Ascending aorta (tissue), 2 donors: ENCODE results near the gene MBD4. TPM values are rescaled to one million over a fixed set of nuclear protein-coding genes. Genes with fewer than 3 reads are reported as not detected.

Experiments
- DNase-seq, 2 donors: peaks; one replicate each; pipeline ENCODE4 v3.0.0-alpha.2; 2019; ENCODE audit warnings: low spot score in 2 of 2
- H3K27ac ChIP-seq, 2 donors: fragments of 200-600 bp; sonication (generic); one replicate each; pipeline ENCODE4 v1.5.1; 2016 to 2017; ENCODE audit warnings: mild to moderate bottlenecking in 1 of 2
- H3K27me3 ChIP-seq: fragments of 200-600 bp; sonication (generic); one replicate; pipeline ENCODE4 v1.5.1; 2017
- H3K36me3 ChIP-seq, 2 donors: fragments of 200-600 bp; sonication (generic); one replicate each; pipeline ENCODE4 v1.5.1; 2016
- H3K4me1 ChIP-seq, 2 donors: fragments of 200-600 bp; sonication (generic); one replicate each; pipeline ENCODE4 v1.5.1; 2016 to 2017; ENCODE audit warnings: mild to moderate bottlenecking in 1 of 2
- H3K4me3 ChIP-seq, 2 donors: fragments of 200-600 bp; sonication (generic); one replicate each; pipeline ENCODE4 v1.5.1; 2016 to 2017; ENCODE audit warnings: mild to moderate bottlenecking in 1 of 2
- H3K9me3 ChIP-seq, 2 donors: fragments of 200-600 bp; sonication (generic); one replicate each; pipeline ENCODE4 v1.5.1; 2016
- intact Hi-C: fragments of 100-400 bp; cut with DNase I; formaldehyde crosslinking; loops from one replicate; pipeline ENCODE4 v1.15.1; 2023
- total RNA-seq: library from RNA; depleted of rRNA; stranded (reverse); fragments of >200 nt; gene quantifications from one replicate; pipeline ENCODE4 v1.1.0, GENCODE V29; 2016
- TF ChIP-seq, protein P1 (sequence below), 3 experiments: fragments of 200-600 bp in 2 of 3; fragments of 450-650 bp in 1 of 3; sonication (generic) in 2 of 3; IDR thresholded peaks; one replicate each; pipeline ENCODE4 v1.5.1; 2016 to 2019; ENCODE audit warnings: antibody characterized with exemption in 3 of 3, mild to moderate bottlenecking in 1 of 3, moderate library complexity in 1 of 3

MBD4 gene
- total RNA-seq, 1 donor from 2014 or later = 57.6 TPM

DNA sequence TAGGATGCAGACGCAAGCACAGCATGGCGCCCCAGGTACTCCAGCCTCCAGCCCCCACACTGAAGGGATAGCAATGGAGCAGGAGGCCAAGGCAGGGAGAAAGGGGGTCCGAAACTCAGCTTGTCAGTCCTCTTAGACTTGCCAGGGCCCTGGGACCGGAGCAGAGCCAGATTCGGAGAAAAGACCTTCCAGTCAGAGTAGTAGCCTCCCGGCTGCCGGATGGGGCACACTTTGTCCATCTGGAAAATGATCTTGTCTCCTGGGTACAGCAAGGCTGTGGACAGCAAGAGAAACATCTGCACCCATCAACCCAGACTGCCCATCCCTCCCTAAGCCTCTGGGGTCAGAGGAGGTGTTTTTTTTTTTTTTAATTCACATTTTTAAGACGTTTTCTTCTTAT lies 35.6 kb downstream of the MBD4 start:
- no peaks in the 10 kb centered on the region for H3K9me3 ChIP-seq
- TF ChIP-seq, protein P1, sequence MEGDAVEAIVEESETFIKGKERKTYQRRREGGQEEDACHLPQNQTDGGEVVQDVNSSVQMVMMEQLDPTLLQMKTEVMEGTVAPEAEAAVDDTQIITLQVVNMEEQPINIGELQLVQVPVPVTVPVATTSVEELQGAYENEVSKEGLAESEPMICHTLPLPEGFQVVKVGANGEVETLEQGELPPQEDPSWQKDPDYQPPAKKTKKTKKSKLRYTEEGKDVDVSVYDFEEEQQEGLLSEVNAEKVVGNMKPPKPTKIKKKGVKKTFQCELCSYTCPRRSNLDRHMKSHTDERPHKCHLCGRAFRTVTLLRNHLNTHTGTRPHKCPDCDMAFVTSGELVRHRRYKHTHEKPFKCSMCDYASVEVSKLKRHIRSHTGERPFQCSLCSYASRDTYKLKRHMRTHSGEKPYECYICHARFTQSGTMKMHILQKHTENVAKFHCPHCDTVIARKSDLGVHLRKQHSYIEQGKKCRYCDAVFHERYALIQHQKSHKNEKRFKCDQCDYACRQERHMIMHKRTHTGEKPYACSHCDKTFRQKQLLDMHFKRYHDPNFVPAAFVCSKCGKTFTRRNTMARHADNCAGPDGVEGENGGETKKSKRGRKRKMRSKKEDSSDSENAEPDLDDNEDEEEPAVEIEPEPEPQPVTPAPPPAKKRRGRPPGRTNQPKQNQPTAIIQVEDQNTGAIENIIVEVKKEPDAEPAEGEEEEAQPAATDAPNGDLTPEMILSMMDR (IDR thresholded peaks at IDR 0.05) = no peak
- no peaks in the 10 kb centered on the region for H3K36me3 ChIP-seq
- intact Hi-C loops = no loop called here
- no peaks in the 10 kb centered on the region for H3K27me3 ChIP-seq
- H3K4me1 ChIP-seq = peaks cover 0 to 2% of the 10 kb centered on the region in 2 donors
- no peak overlapping the region for H3K27ac ChIP-seq
- no peak for DNase-seq
- no peak overlapping the region for H3K4me3 ChIP-seq

DNA sequence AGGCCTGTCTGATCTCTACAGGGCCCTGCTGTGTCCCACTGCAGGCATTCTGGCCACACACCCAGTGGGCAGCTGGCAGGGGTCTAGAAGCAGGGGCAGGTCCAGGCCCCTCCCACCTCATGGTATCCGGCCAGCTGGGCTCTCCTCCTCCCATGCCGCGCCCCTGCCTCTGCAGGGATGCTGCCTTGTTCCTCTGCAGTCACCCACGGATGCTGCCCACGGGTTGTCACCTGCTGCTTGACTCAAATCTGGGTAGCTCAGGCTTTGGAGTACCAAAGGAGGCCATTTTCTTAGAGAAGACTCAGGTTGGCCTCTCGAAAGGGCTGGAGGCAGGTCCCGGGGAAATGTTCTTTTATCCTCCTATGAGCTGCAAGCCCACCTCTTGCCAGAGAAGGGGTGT lies 36.3 kb downstream of the MBD4 start:
- Histone ChIP-seq H3K27me3 (no peaks in the 10 kb centered on the region), H3K36me3 (no peaks in the 10 kb centered on the region), H3K4me3 (no peak overlapping the region), H3K4me1 (peaks cover 0 to 3% of the 10 kb centered on the region in 2 donors), H3K9me3 (no peaks in the 10 kb centered on the region), H3K27ac (no peak overlapping the region)
- DNase-seq = no peak
- intact Hi-C loops = no loop called here
- TF ChIP-seq, protein P1 (IDR thresholded peaks at IDR 0.05) = no peak

- no peak overlapping the region for H3K4me3 ChIP-seq
- no peaks in the 10 kb centered on the region for H3K36me3 ChIP-seq
- intact Hi-C loops = no loop called here
- TF ChIP-seq, protein P1 (IDR thresholded peaks at IDR 0.05) = no peak
- H3K27ac ChIP-seq = no peak overlapping the region
- H3K9me3 ChIP-seq = no peaks in the 10 kb centered on the region
- H3K4me1 ChIP-seq = peaks cover 0 to 8% of the 10 kb centered on the region in 2 donors
- no peak for DNase-seq
- H3K27me3 ChIP-seq = no peaks in the 10 kb centered on the region
Measured at GRCh38 chr3:129402616-129403015, 37.1 kb downstream of the MBD4 start.

DNA sequence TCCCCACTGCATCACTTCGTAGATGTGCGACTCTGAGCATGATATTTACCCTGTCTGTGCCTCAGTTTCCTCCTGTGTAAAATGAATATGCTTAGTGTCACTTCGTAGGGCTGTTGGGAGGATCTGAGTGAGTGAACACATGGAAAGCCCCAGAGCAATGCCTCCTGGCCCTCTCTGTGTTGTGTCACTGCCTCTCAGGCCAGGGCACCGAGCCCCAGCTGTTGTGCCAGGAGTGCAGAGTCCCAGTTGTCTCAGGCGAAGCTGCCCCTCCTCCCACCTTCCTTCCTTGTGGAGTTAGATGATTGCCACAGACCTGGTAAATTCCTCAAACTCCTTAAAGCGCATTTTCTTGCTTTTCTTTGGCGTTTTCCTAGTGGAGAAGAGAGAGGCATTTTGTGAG lies 37.5 kb downstream of the MBD4 start:
- no peaks in the 10 kb centered on the region for H3K27me3 ChIP-seq
- TF ChIP-seq, protein P1 (IDR thresholded peaks at IDR 0.05) = no peak
- peaks cover 0 to 8% of the 10 kb centered on the region in 2 donors for H3K4me1 ChIP-seq
- no peak for DNase-seq
- H3K9me3 ChIP-seq = no peaks in the 10 kb centered on the region
- intact Hi-C loops = no loop called here
- no peak overlapping the region for H3K27ac ChIP-seq
- H3K4me3 ChIP-seq = no peak overlapping the region
- no peaks in the 10 kb centered on the region for H3K36me3 ChIP-seq

DNA sequence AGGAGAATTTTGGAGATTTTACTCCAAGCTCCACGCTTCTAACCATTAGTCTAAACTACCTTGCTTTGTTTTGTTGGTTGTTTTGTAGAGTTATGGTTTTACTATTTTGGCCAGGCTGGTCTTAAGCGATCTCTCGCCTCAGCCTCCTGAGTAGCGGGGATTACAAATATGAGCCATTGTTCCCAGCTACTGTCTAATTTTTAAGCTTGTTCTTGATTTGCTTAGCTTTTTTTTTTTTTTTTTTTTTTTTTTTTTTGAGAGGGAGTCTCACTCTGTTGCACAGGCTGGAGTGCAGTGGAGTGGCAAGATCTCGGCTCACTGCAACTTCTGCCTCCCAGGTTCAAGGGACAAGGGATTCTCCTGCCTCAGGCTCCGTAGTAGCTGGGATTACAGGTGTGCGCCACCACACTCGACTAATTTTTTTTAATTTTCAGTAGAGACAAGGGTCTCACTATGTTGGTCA lies 39.8 kb downstream of the MBD4 start:
- peak overlapping the region; percentile 77 to 88 for H3K27ac ChIP-seq
- DNase-seq = no peak
- peak overlapping the region; percentile 52 to 78 for H3K4me3 ChIP-seq

More for the DNA sequence above, 39.8 kb downstream of the MBD4 start:
- TF ChIP-seq, protein P1 (IDR thresholded peaks at IDR 0.05) = no peak
- H3K36me3 ChIP-seq = peaks cover 0 to 3% of the 10 kb centered on the region in 2 donors
- peaks cover 0 to 8% of the 10 kb centered on the region in 2 donors for H3K4me1 ChIP-seq
- H3K27me3 ChIP-seq = no peaks in the 10 kb centered on the region
- intact Hi-C loops = loop anchor here (1.0 to 2.0 kb wide), 3 partner anchors 28 to 521 kb away; partner anchors contain the start of genes ACAD9, EFCAB12 and IFT122
- H3K9me3 ChIP-seq = no peaks in the 10 kb centered on the region
